ENCODE measurements around the gene ZNF341. TPM values are rescaled to one million over a fixed set of nuclear protein-coding genes. Genes with fewer than 3 reads are reported as not detected.
A peak's percentile ranks its signal among the peaks of the same experiment; 100 is the strongest.
"Not testable (repeated sequence)": the region's sequence is repeated elsewhere in the genome, so short reads cannot be mapped to it uniquely, and the experiment has no call there.

The ZNF341 gene
- total RNA-seq, 1 donor from 2014 or later = 2.4 TPM

DNA sequence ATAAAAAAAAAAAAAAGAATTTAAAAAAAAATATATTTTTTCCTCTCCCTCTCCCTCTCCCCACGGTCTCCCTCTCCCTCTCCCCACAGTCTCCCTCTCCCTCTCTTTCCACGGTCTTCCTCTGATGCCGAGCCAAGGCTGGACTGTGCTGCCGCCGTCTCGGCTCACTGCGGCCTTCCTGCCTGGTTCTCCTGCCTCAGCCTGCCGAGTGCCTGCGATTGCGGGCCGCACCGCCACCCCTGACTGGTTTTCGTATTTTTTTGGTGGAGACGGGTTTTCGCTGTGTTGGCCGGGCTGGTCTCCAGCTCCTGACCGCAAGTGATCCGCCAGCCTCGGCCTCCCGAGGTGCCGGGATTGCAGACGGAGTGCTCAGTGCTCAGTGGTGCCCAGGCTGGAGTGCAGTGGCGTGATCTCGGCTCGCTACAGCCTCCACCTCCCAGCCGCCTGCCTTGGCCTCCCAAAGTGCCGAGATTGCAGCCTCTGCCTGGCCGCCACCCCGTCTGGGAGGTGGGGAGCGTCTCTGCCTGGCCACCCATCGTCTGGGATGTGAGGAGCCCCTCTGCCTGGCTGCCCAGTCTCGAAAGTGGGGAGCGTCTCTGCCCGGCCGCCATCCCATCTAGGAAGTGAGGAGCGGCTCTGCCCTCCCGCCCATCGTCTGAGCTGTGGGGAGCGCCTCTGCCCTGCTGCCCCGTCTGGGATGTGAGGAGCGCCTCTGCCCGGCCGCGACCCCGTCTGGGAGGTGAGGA lies 30.9 kb upstream of the ZNF341 start:
- ATAC-seq; DNase-seq; intact Hi-C loops (cut with micrococcal nuclease): not testable (repeated sequence)

DNA sequence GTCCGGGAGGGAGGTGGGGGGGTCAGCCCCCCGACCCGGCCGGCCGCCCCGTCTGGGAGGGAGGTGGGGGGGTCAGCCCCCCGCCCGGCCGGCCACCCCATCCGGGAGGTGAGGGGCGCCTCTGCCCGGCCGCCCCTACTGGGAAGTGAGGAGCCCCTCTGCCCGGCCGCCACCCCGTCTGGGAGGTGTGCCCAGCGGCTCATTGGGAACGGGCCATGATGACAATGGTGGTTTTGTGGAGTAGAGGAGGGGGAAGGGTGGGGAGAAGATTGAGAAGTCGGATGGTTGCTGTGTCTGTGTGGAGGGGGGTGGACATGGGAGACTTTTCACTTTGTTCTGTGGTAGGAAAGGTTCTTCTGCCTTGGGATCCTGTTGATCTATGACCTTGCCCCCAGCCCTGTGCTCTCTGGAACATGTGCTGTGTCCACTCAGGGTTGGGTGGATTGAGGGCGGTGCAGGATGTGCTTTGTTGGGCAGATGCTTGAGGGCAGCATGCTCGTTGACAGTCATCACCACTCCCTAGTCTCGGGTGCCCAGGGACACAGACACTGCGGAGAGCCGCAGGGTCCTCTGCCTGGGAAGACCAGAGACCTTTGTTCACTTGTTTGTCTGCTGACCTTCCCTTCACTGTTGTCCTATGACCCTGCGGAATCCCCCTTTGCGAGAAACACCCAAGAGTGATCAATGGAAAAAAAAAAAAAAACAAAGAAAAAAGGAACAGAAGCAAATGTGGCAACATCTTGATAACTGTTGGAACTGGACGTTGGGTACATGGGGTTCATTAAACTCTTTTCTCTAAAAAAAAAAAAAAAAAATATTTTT lies 30.0 kb upstream of the ZNF341 start:
- intact Hi-C loops (cut with micrococcal nuclease) = no loop called here
- no peak for ATAC-seq
- DNase-seq = no peak

DNA sequence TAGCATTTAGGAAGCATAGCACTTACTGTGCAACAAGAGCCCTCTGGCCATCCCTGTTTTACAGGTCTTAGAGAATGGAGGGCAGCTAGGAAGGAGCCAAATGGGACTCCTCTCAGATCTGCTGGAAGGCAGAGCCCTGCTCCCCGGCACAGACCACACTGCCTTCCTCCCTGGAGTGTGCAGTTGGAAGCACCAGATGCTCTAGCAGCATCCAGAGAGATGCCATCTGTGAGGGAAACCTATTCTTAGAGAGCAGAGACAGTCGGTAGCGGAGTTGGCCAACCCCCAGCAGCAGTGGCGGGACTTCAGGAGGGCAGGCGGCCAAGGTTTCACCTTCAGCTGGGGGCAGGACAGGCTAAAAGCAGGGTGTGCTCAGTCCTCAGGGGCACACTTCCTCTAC lies 28.9 kb upstream of the ZNF341 start:
- intact Hi-C loops (cut with micrococcal nuclease) = no loop called here
- ATAC-seq (peak; percentile 98), DNase-seq (peak; percentile 82)

DNA sequence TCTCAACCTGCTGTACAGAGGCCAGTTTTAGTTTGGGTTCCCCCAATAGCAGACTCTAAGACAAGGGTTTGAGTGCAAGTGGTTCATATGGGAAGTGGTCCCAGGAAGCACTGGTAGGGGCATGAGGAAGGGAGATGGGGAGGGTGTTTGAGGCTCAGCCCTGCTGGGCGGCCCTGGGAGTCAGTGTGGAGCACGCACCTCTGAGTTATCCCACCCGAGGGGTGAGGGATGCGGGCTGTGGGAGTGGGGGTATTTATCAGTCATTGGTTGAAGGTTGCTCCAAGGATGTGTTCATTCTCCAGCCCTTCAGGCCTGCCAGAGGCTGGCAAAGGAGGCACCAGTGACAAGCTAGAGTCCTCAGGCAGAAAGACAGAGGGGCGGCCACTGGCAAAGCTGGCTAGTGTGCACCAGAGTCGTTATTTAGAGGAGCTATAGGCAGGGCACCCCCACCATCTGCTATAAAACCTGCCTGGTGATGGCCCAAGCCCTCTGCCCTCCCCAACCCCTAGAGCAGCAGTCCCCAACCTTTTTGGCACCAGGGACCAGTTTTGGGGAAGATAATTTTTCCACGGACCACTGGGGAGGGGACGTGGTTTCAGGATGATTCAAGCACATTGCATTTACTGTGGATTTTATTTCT lies 28.2 kb upstream of the ZNF341 start:
- intact Hi-C loops (cut with micrococcal nuclease) = no loop called here
- peak; percentile 19 for ATAC-seq
- DNase-seq = no peak

DNA sequence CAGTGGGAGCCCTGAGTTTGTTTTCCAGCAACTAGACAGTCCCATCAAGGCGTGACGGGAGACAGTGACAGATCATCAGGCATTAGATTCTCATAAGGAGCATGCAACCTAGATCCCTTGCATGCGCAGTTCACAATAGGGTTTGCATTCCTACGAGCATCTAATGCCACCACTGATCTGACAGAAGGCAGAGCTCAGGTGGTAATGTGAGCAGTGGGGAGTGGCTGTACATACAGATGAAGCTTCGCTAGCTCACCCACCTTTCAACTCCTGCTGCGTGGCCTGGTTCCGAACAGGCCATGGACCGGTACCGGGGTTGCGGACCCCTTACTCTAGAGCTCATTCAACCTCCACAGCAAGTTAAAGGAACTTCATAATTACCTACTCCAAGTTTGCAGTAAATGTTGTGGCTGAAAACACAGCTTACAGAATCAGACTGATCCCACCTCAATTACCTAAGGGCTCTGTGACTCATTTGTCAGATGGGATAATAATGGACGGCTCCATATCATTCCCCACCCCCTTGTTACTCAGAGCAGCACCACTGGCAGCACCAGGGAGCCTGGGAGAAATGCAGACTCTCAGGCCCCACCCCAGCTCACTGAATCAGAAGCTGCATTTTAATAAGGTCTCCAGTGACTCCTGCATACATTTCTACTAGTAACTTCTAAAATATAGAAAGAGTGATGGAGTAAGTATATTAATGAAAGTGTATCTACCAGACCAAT lies 27.4 kb upstream of the ZNF341 start:
- intact Hi-C loops (cut with micrococcal nuclease) = no loop called here
- ATAC-seq (no peak), DNase-seq (no peak)

DNA sequence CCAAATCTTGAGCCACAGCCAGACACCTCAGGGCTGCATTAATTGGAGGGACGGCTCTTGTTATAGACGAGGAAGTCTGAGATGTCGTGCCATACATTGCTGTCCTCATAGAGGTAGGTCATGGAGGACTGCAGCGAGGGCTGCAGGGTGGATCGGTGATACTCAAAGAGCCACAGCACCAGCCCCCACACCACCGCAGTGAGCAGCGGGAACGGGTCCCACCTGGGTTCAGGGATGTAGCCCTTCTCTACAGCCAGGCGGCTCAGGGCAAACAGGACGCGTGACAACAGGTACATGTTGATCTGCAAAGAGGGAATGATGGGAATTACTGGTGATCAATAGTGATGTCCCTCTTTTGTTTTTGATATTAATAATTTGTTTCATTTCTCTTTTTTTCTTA lies 24.1 kb upstream of the ZNF341 start:
- DNase-seq (no peak), ATAC-seq (no peak)
- intact Hi-C loops (cut with micrococcal nuclease) = no loop called here

DNA sequence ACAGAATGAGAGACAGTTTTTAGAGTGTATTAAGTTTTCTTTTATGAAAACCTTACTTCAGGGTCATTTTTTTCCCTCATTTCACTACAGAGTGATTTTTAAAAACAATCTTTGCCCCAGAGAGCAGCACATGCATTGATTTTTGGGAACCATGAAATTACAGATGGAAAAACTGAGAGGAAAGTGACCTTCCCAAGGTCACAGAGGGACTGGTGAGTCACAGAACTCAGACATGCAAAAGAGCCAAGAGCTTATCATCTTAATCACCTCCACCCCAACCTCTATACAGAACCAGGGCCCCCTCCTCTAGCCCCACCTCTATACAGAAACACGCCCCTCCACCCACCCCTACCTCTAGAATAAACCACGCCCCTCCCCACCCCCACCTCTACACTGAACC lies 22.4 kb upstream of the ZNF341 start:
- intact Hi-C loops (cut with micrococcal nuclease) = no loop called here
- ATAC-seq = no peak
- no peak for DNase-seq

DNA sequence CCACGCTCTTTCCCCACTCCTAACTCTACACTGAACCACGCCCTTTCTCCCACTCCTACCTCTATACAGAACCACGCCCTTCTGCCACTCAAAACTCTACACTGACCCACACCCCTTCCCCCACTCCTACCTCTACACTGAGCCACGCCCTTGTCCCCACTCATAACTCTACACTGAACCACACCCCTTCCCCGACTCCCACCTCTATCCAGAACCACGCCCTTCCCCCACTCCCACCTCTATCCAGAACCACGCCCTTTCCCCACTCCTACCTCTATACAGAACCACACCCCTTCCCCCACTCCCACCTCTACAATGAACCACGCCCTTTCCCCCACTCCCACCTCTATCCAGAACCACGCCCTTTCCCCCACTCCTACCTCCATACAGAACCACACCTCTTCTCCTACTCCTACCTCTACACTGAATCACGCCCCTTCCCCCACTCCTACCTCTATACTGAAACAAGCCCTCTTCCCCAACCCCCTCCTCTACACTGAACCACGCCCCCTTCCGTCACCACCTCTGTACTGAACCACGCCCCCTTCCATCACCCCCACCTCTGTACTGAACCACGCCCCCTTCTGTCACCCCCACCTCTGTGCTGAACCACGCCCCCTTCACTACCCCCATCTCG lies 21.8 kb upstream of the ZNF341 start:
- intact Hi-C loops (cut with micrococcal nuclease) = no loop called here
- no peak for DNase-seq
- ATAC-seq = no peak

DNA sequence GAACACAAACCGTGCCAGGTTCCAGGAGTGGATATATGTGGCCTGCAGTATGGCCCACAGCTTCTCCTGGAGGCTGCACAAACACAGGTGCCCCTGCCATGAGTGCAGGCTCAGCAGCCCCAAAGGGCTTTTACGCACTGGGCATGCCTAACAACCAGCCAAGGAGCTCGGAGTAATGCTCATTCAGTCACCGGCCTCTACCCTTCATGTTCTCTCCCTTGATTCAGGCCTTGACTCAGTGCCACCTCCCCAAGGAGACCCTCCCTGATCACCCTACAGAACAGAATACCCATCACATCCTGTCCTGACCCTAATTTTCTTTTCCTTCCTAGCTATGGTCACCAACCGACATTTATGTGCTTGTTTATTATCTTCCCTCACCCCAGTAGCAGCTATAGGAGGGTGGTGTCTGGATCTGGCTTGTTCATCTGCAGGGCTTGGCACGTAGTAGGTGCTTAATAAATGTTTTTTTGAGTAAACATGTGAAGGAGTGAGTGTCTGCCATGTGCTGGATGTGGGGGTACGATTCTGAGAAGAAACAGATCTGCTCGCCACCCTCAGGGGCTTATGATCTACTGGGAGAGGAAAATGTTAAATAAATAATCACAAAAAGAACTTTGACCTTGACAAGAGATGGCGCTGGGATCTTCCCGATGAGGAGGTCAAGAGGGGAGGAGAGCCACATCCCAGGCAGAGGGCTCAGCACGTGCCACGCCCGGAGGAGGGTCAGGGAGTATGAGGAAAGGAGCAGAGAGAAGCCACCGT lies 20.9 kb upstream of the ZNF341 start:
- DNase-seq (no peak), ATAC-seq (no peak)
- intact Hi-C loops (cut with micrococcal nuclease) = no loop called here

DNA sequence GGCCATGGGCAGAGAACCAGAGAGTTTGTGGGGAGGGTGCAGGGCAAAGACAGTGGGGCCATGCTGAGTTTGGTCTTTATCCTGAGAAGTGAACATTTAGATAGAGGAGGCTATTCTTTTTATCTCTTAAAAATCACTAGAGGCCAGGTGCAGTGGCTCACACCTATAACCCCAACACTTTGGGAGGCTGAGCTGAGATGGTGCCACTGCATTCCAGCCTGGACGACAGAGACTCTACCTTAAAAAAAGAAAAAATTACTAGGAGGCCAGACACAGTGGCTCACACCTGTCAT lies 20.4 kb upstream of the ZNF341 start:
- intact Hi-C loops (cut with micrococcal nuclease) = no loop called here
- DNase-seq (no peak), ATAC-seq (no peak)

DNA sequence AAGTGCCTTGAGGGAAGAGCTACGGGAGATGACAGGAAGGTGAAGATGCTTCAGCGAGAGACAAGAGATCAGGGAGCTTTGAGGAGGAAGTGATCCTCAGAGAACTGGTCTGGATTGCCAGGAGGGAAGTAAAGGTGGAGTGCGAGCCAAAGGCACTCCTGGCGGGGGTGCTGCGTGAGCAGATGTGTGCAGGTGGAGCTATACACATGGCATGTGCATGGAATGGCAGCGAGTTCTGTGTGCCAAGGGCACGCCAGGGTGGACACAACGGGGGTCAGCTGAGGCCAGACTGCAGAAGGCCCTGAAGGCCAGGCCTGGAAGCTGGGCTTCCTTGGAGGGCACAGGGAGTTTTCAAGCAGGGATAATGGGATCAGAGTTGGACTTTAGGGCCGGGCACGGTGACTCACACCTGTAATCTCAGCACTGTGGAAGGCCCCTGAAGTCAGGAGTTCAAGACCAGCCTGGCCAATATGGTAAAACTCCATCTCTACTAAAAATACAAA lies 17.9 kb upstream of the ZNF341 start:
- ATAC-seq = no peak
- intact Hi-C loops (cut with micrococcal nuclease) = no loop called here
- DNase-seq = no peak

DNA sequence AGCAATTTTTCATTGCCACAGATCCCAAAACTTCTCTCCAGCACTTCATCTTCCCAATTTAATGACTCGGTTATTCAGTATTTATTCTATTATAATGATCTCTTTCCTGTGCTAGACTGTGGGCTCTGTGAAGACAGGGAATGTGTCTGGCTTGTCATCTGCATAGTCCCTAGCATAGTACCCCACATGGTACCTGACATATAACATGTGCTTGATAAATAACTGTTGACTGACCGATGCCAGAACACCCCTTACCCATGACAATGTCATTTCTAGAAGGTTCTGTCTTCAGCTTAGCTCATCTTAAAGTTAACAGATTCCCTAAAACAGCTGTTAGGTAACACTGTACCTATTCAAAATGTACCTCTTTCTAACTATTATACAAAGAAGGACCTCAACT lies 15.3 kb upstream of the ZNF341 start:
- DNase-seq = no peak
- no peak for ATAC-seq
- intact Hi-C loops (cut with micrococcal nuclease) = no loop called here

DNA sequence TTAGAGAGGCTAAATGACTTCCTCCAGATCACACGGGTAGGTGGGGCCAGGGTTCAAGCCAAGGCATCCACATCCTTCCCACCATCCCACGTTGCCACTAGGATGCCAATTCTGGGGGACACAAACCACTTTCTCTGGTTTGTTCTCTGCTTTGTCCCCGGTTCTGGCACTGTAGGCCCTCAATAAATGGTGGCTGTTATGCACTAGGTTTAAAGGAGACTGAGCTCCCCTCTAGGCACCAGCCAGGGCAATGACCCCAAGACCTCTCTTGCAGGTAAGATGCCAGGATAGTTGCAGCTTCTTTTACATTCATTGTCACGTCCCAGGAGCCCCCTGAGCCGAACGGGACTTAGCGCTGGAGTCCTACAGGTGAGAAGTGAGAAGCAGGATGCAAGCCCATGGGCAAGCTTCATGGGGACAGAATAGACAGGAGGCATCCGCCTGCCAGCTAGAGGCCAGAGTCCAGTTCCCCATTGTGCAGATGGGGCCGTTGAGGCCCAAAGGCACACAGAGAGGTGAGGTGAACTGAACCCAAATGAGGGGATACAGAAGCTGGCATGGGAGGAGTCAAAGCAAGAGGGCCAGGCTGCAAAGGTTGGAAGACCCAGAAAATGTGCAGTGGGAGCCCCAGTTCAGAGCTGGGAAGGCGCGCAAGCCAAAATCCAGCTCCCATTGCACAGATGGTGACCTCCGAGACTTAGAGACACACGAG lies 12.4 kb upstream of the ZNF341 start:
- DNase-seq = no peak
- intact Hi-C loops (cut with micrococcal nuclease) = no loop called here
- ATAC-seq = no peak

DNA sequence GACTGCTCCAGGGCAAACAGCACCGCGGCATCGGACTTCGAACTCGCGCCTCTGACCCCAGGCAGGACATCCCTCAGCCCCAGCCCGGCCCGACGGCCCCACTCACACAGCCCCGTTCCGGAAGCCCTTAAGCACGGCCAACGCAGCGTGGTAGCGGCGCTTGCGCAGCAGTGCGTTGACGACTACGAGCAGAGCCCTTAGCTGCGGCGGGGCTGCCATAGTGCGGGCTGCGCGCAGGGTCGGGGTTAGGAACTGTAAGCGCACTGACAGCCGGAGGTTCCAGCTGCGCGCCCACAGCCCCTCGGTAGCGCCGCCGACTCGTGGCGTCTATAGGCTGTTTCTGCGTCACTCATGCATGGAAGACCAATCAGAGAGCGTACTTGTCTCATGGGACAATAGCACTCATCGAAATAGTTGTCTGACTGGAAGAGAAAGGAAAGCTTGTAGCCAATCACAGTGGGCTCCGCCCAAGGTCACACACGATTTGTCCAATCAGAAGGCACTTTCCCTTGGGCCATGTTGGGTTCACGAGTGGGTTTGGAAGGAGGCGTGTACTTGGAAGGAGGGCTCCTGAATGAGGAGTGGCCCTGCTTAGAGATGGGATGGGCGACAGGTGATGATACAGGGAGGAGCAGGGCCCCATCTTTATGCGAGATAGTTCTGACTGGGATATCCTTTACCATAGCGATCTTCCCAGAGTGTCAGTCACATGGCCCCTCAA lies 11.6 kb upstream of the ZNF341 start, which contains the start of gene PXMP4:
Gene PXMP4 (minus strand): TSS at position 322 of the 721 bp plus-strand sequence. CDS start 103 bp downstream, at position 219.
- DNase-seq (peak; percentile 90), ATAC-seq (peak; percentile 100)
- intact Hi-C loops (cut with micrococcal nuclease) = no loop called here

DNA sequence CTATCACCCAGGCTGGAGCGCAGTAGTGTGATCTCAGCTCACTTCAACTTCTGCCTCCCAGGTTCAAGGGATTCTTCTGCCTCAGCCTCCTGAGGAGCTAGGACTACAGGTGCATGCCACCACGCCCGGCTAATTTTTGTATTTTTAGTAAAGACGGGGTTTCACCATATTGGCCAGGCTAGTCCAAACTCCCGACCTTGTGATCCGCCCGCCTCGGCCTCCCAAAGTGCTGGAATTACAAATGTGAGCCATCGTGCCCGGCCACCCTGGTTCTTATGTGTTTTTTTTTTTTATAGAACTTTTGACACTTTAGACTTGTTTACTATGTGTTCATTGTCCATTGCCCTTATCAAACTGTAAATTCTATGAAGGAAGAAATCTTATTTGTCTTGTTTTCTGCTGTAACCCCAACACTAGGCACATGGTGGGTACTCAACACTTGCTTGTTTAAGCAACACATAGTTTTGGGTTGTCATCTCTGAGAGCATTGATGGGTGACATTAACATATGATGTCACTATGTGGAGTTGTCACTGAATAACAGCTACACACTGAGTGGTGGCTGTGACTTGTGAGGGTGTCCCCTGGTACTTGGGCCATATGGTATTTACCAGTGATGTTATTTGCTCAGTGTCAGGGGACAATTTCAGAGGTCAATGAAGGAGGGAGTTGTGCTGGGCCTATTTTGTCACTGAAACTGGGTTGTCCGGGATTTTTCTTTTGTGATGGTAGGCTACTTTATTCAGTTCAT lies 10.2 kb upstream of the ZNF341 start:
- intact Hi-C loops (cut with micrococcal nuclease) = no loop called here
- no peak for DNase-seq
- ATAC-seq = no peak

DNA sequence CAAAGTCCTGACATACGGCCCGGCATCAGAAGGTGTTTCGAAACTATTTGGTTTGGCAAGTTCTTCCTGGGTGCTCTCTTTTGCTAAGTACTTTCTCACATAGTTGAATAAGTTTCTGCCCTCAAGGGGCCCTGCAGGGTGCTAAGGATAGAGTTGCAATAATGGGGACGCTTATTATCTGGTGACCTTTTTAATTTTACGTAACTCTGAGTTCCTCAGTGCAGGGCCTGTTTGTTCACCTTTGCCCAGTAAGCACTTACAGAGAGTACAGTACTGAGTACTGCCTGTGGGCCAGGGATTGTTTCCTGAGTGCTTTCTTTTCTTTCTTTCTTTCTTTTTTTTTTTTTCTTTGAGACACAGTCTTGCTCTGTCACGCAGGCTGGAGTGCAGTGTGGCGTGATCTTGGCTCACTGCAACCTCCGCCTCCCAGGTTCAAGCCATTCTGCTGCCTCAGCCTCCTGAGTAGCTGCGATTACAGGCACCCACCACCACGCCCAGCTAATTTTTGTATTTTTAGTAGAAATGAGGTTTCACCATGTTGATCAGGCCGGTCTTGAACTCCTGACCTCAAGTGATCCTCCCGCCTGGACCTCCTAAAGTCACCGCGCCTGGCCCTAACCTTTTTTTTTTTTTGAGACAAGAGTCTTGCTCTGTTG lies 7.2 kb upstream of the ZNF341 start:
- intact Hi-C loops (cut with micrococcal nuclease) = no loop called here
- no peak for DNase-seq
- no peak for ATAC-seq
